Duodenal mucosa (tissue), 2 donors: ENCODE measurements around the gene CPNE2.

Experiments
- H3K27ac ChIP-seq: one replicate; pipeline ENCODE4 v1.7.0; 2013; ENCODE audit warnings: low read depth, low read length
- H3K27me3 ChIP-seq, 2 donors: one replicate each; pipeline ENCODE4 v1.7.0; 2013; ENCODE audit warnings: low read length in 2 of 2, control low read depth in 1 of 2; ENCODE audit not compliant: insufficient read depth in 2 of 2, control insufficient read depth in 1 of 2
- H3K36me3 ChIP-seq, 2 donors: one replicate each; pipeline ENCODE4 v1.7.0; 2013; ENCODE audit warnings: low read length in 2 of 2, control low read depth in 1 of 2; ENCODE audit not compliant: insufficient read depth in 2 of 2, control insufficient read depth in 1 of 2
- H3K4me1 ChIP-seq, 2 donors: one replicate each; pipeline ENCODE4 v1.7.0; 2013; ENCODE audit warnings: low read length in 2 of 2, control low read depth in 1 of 2; ENCODE audit not compliant: insufficient read depth in 2 of 2, control insufficient read depth in 1 of 2
- H3K4me3 ChIP-seq, 2 donors: one replicate each; pipeline ENCODE4 v1.7.0; 2013; ENCODE audit warnings: low read length in 2 of 2, low read depth in 1 of 2
- H3K9ac ChIP-seq, 2 donors: one replicate each; pipeline ENCODE4 v1.7.0; 2013; ENCODE audit warnings: low read length in 2 of 2, low read depth in 1 of 2
- H3K9me3 ChIP-seq, 2 donors: one replicate each; pipeline ENCODE4 v1.7.0; 2013; ENCODE audit warnings: low read length in 2 of 2, control low read depth in 1 of 2; ENCODE audit not compliant: control insufficient read depth in 1 of 2

CPNE2 gene

GRCh38 chr16:57123216-57123973 is 31.0 kb downstream of the CPNE2 start:
- Histone ChIP-seq H3K9ac (no peak overlapping the region), H3K4me1 (no peaks in the 10 kb centered on the region), H3K4me3 (no peak overlapping the region), H3K27ac (no peak overlapping the region), H3K27me3 (no peaks in the 10 kb centered on the region), H3K9me3 (no peaks in the 10 kb centered on the region), H3K36me3 (peaks cover 0 to 12% of the 10 kb centered on the region in 2 donors)

GRCh38 chr16:57123974-57124674 is 31.7 kb downstream of the CPNE2 start:
- no peaks in the 10 kb centered on the region for H3K27me3 ChIP-seq
- H3K9me3 ChIP-seq, result no peaks in the 10 kb centered on the region
- no peak overlapping the region for H3K4me3 ChIP-seq
- no peak overlapping the region for H3K9ac ChIP-seq
- H3K4me1 ChIP-seq, result no peaks in the 10 kb centered on the region
- no peak overlapping the region for H3K27ac ChIP-seq
- peaks cover 0 to 11% of the 10 kb centered on the region in 2 donors for H3K36me3 ChIP-seq

GRCh38 chr16:57125376-57125775 is 33.0 kb downstream of the CPNE2 start:
- Histone ChIP-seq H3K27me3 (no peaks in the 10 kb centered on the region), H3K9ac (no peak overlapping the region), H3K9me3 (no peaks in the 10 kb centered on the region), H3K36me3 (peaks cover 0 to 7% of the 10 kb centered on the region in 2 donors), H3K27ac (no peak overlapping the region), H3K4me1 (no peaks in the 10 kb centered on the region), H3K4me3 (no peak overlapping the region)

- Histone ChIP-seq H3K4me3 (no peak overlapping the region), H3K9ac (no peak overlapping the region), H3K4me1 (no peaks in the 10 kb centered on the region), H3K36me3 (peaks cover 0 to 7% of the 10 kb centered on the region in 2 donors), H3K27me3 (no peaks in the 10 kb centered on the region), H3K9me3 (no peaks in the 10 kb centered on the region), H3K27ac (no peak overlapping the region)
These were observed 33.6 kb downstream of the CPNE2 start for GRCh38 chr16:57125969-57126368.

- H3K27ac ChIP-seq, result no peak overlapping the region
- H3K4me3 ChIP-seq, result no peak overlapping the region
- no peak overlapping the region for H3K9ac ChIP-seq
- H3K9me3 ChIP-seq, result no peaks in the 10 kb centered on the region
- H3K27me3 ChIP-seq, result no peaks in the 10 kb centered on the region
- H3K36me3 ChIP-seq, result peaks cover 0 to 7% of the 10 kb centered on the region in 2 donors
- peaks cover 0 to 3% of the 10 kb centered on the region in 2 donors for H3K4me1 ChIP-seq
These were observed 34.0 kb downstream of the CPNE2 start for GRCh38 chr16:57126411-57126810.

- Histone ChIP-seq H3K4me1 (peaks cover 8 to 11% of the 10 kb centered on the region in 2 donors), H3K27me3 (no peaks in the 10 kb centered on the region), H3K36me3 (peaks cover 0 to under 1% of the 10 kb centered on the region in 2 donors), H3K9me3 (no peaks in the 10 kb centered on the region), H3K27ac (no peak overlapping the region), H3K4me3 (no peak overlapping the region), H3K9ac (no peak overlapping the region)
These were observed 34.8 kb downstream of the CPNE2 start for GRCh38 chr16:57127037-57127763.

- Histone ChIP-seq H3K36me3 (no peaks in the 10 kb centered on the region), H3K9ac (no peak overlapping the region), H3K4me1 (peaks cover 12 to 14% of the 10 kb centered on the region in 2 donors), H3K27me3 (no peaks in the 10 kb centered on the region), H3K9me3 (no peaks in the 10 kb centered on the region), H3K4me3 (no peak overlapping the region), H3K27ac (no peak overlapping the region)
These were observed 35.5 kb downstream of the CPNE2 start for GRCh38 chr16:57127836-57128235.

GRCh38 chr16:57128771-57129389 is 36.5 kb downstream of the CPNE2 start:
- Histone ChIP-seq H3K27ac (no peak overlapping the region), H3K27me3 (no peaks in the 10 kb centered on the region), H3K9me3 (no peaks in the 10 kb centered on the region), H3K9ac (no peak overlapping the region), H3K4me1 (peaks cover 12 to 16% of the 10 kb centered on the region in 2 donors), H3K36me3 (no peaks in the 10 kb centered on the region), H3K4me3 (no peak overlapping the region)

- Histone ChIP-seq H3K27me3 (no peaks in the 10 kb centered on the region), H3K36me3 (no peaks in the 10 kb centered on the region), H3K9me3 (no peaks in the 10 kb centered on the region), H3K4me3 (no peak overlapping the region), H3K27ac (no peak overlapping the region), H3K9ac (no peak overlapping the region), H3K4me1 (peaks cover 26 to 28% of the 10 kb centered on the region in 2 donors)
These were observed 38.6 kb downstream of the CPNE2 start for GRCh38 chr16:57130950-57131321.
